HUES48 (cell line): ENCODE measurements around the gene ZFP14.

Experiments
- H3K27ac ChIP-seq: one replicate; pipeline ENCODE4 v1.7.0; 2013; ENCODE audit warnings: low read depth, low read length, inconsistent platforms
- H3K27me3 ChIP-seq: 2 replicates; pipeline ENCODE4 v1.6.1; 2013; ENCODE audit warnings: mild to moderate bottlenecking, low read length; ENCODE audit not compliant: control insufficient read depth, insufficient read depth
- H3K36me3 ChIP-seq: 2 replicates; pipeline ENCODE4 v1.6.1; 2013; ENCODE audit warnings: low read length; ENCODE audit not compliant: control insufficient read depth, insufficient read depth
- H3K4me1 ChIP-seq: 2 replicates; pipeline ENCODE4 v1.6.1; 2013; ENCODE audit warnings: mild to moderate bottlenecking, low read length; ENCODE audit not compliant: control insufficient read depth, insufficient read depth
- H3K4me3 ChIP-seq: 2 replicates; pipeline ENCODE4 v1.5.1; 2013; ENCODE audit warnings: mild to moderate bottlenecking, low read depth, low read length
- H3K9ac ChIP-seq: 2 replicates; pipeline ENCODE4 v1.6.1; 2013; ENCODE audit warnings: mild to moderate bottlenecking, low read depth, low read length, moderate library complexity
- H3K9me3 ChIP-seq: 2 replicates; pipeline ENCODE4 v1.6.1; 2013; ENCODE audit warnings: low read length; ENCODE audit not compliant: control insufficient read depth, insufficient read depth

Gene ZFP14

DNA sequence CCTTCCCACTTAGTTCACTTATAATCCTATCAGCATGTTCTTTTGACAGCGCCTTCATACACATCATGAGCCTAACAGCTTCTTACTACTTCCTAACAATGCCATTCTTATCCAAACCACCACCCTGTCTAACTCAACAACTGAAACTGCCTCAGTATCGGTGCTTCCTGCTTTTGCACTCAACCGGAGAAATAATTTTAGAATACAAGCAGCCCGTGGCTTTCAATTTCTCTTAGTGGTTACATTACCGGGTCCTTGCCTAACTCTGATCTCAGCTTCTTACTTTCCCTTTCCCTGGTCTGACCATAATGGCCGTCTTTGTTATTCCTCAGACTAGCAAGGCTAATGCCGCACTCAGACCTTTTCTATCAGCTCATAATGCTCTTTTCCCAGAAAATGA, 22.5 kb upstream of the ZFP14 start:
- peaks cover 77% of the 10 kb centered on the region for H3K36me3 ChIP-seq
- H3K4me1 ChIP-seq = no peaks in the 10 kb centered on the region
- H3K27me3 ChIP-seq = no peaks in the 10 kb centered on the region
- peaks cover 22% of the 10 kb centered on the region for H3K9me3 ChIP-seq
- no peak overlapping the region for H3K9ac ChIP-seq
- no peak overlapping the region for H3K4me3 ChIP-seq
- H3K27ac ChIP-seq = no peak overlapping the region

DNA sequence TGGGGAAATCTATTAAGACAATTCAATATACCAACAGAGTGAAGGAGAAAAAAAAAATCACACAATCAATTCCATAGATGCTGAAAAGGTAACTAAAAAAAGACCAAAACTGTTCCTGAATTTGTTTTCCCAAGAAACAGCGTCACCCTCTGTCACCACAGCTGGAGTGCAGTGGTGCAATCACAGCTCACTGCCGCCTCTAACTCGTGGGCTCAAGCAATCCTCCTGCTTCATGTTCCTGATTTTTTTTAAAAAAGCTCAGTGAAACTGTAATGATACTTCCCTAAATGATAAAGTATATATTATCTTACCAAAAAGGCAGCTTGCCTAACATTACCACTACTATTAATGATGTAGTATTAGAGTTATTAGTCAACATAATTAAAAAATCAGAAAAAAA, 19.6 kb upstream of the ZFP14 start:
- H3K27me3 ChIP-seq = no peaks in the 10 kb centered on the region
- H3K27ac ChIP-seq = no peak overlapping the region
- peaks cover 42% of the 10 kb centered on the region for H3K9me3 ChIP-seq
- no peaks in the 10 kb centered on the region for H3K4me1 ChIP-seq
- H3K9ac ChIP-seq = no peak overlapping the region
- H3K36me3 ChIP-seq = peaks cover 69% of the 10 kb centered on the region
- H3K4me3 ChIP-seq = no peak overlapping the region

DNA sequence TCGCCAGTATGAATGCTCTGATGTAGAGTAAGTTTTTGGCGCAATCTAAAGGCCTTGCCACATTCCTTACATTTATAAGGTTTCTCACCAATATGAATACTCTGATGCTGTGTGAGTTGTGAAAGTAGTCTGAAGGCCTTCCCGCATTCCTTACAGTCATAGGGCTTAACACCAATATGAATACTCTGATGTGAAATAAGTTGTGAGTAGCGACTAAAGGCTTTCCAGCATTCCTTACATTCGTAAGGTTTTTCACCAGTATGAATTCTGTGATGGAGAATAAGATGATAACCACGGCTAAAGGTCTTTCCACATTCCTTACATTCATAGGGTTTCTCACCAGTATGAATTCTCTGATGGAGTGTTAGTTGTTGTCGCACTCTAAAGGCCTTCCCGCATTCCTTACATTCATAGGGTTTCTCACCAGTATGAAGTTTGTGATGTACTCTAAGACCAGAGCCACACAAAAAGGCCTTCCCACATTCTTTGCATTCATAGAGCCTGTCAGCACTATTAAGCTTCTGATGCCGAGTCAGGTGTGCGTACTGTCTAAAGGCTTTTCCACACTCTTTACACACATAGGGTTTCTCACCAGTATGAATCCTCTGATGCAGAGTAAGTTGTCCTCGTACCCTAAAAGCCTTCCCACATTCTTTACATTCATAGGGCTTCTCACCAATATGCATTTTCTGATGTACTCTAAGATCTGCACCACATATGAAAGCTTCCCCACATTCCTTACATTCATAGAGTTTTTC, 14.1 kb upstream of the ZFP14 start:
- H3K36me3 ChIP-seq = peaks cover 52% of the 10 kb centered on the region
- H3K9ac ChIP-seq = no peak overlapping the region
- no peak overlapping the region for H3K27ac ChIP-seq
- peaks cover 72% of the 10 kb centered on the region for H3K9me3 ChIP-seq
- H3K4me1 ChIP-seq = no peaks in the 10 kb centered on the region
- H3K27me3 ChIP-seq = no peaks in the 10 kb centered on the region
- peak overlapping the region; percentile 14; the same call in 1 of the 2 replicates for H3K4me3 ChIP-seq

DNA sequence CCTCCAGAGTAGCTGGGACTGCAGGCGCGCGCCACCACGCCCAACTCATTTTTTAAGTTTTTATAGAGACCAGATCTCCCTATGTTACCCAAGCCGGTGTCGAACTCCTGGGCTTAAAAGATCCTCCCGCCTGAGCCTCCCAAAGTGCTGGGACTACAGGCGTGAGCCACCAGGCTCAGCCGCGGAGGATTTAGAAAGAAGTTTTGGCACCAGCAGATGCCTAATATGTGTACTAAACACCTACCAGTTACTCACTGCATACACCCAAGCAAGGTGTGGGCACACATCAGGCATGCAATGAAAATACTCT, 464 bp upstream of the ZFP14 start:
- Histone ChIP-seq H3K4me1 (peaks cover 5% of the 10 kb centered on the region), H3K9me3 (no peaks in the 10 kb centered on the region), H3K27me3 (no peaks in the 10 kb centered on the region), H3K9ac (no peak overlapping the region), H3K4me3 (peak overlapping the region; percentile 89), H3K36me3 (no peaks in the 10 kb centered on the region), H3K27ac (no peak overlapping the region)

DNA sequence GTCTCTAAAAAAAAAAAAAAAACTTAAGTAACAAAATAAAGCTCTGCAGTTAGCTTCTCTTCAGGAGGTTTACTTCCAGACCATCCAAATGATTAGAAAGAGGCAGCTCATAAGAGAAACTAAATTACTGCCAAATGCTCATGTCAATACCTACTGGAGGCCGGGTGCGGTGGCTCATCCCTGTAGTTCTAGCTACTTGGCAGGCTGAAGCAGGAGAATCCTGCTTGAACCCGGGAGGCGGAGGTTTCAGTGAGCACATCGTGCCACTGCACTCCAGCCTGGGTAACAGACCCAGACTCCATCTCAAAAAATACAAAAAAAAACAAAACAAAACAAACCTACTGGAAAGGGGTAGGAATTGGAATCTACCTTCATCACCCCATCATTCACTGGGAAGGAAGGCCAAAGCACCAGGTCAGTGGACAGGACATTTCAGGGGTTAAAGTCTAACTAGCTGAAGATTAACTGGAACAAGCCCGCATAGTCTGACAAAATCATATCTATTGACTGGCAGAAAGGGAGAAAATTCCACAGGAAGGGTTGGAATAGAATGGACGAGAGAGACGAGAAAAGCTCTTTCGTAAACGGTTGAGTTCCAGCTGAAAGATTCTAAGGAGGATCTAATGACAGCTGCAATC, 1.3 kb downstream of the ZFP14 start:
- no peaks in the 10 kb centered on the region for H3K9me3 ChIP-seq
- H3K4me3 ChIP-seq = peak overlapping the region; percentile 89
- no peaks in the 10 kb centered on the region for H3K27me3 ChIP-seq
- no peak overlapping the region for H3K9ac ChIP-seq
- H3K27ac ChIP-seq = no peak overlapping the region
- H3K36me3 ChIP-seq = no peaks in the 10 kb centered on the region
- H3K4me1 ChIP-seq = peaks cover 5% of the 10 kb centered on the region

DNA sequence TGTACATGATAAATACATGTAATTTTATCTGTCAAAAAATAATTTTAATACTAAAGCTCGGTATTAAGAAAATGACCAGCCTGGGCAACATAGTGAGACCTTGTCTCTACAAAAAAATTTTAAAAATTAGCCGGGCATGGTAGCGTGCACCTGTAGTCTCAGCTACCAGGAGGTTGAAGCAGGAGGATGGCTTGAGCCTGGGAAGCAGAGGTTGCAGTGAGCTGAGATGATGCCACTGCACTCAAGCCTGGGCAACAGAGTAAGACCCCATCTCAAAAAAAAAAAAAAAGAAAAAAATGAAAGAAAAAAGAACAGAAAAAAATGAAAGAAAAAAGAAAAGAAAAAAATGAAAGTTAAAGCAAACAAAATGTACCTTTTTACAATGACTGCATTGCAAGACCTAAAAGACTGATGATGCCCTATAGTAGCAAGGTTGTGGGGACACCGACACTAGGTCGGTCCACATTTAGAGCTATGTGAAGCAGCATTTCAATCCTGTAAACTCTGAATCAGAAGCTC, 5.3 kb downstream of the ZFP14 start:
- no peaks in the 10 kb centered on the region for H3K27me3 ChIP-seq
- H3K27ac ChIP-seq = no peak overlapping the region
- peaks cover 5% of the 10 kb centered on the region for H3K4me1 ChIP-seq
- H3K9ac ChIP-seq = no peak overlapping the region
- H3K36me3 ChIP-seq = no peaks in the 10 kb centered on the region
- H3K9me3 ChIP-seq = no peaks in the 10 kb centered on the region
- H3K4me3 ChIP-seq = no peak overlapping the region

DNA sequence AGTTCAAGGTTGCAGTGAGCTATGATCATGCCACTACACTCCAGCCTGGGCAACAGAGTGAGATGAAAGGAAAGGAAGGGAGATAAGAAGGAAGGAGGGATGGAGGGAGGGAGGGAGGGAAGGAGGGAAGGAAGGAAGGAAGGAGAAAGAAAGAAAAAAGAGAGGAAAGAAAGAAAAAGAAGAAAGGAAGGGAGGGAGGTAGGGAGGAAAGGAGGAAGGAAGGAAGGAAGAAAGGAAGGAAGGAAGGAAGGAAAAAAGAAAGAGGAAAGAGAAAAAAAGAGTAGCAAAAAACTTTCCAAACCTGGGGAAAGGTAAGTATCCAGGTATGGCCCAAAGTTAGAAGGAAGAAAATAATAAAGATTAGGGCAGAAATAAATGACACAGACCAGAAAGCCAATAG, 7.1 kb downstream of the ZFP14 start:
- H3K36me3 ChIP-seq = peaks cover 3% of the 10 kb centered on the region; the same call in 1 of the 2 replicates
- H3K27ac ChIP-seq = no peak overlapping the region
- H3K4me3 ChIP-seq = no peak overlapping the region
- H3K4me1 ChIP-seq = no peaks in the 10 kb centered on the region
- no peaks in the 10 kb centered on the region for H3K9me3 ChIP-seq
- H3K27me3 ChIP-seq = no peaks in the 10 kb centered on the region
- H3K9ac ChIP-seq = no peak overlapping the region

DNA sequence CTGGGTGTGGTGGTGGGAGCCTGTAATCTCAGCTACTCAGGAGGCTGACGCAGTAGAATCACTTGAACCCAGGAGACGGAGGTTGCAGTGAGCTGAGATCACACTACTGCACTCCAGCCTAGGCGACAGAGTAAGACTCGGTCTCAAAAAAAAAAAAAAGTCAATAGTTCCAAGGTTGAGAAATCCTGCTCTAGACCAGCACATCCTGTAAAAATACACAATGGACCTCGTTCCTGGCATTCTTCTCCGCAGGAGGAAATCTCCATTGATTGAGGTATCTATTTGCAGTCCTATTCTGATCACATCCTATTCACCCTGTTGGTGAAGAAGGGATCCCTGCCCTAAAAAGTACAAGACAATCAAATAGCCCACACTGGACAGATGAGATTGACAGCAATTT, 15.2 kb downstream of the ZFP14 start:
- peaks cover 36% of the 10 kb centered on the region for H3K36me3 ChIP-seq
- no peak overlapping the region for H3K9ac ChIP-seq
- H3K9me3 ChIP-seq = no peaks in the 10 kb centered on the region
- no peak overlapping the region for H3K4me3 ChIP-seq
- H3K27ac ChIP-seq = no peak overlapping the region
- H3K27me3 ChIP-seq = no peaks in the 10 kb centered on the region
- H3K4me1 ChIP-seq = no peaks in the 10 kb centered on the region

DNA sequence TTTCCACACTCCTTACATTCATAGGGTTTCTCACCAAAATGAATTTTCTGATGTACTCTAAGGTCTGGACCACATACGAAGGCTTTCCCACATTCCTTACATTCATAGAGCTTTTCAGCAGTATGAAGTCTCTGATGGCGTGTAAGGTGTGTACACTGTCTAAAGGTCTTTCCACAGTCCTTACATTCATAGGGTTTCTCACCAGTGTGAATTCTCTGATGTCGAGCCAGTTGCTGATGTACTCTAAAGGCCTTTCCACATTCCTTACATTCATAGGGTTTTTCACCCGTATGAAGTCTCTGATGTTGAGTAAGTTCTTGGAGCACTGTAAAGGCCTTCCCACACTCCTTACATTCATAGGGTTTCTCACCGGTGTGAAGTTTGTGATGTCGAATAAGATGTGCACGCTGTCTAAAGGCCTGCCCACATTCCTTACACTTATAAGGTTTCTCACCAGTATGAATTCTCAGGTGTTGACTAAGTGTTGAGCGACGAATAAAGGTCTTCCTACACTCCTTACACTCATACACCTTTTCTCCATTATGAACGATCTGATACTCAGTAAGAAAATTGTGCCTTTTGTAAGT, 38.1 kb downstream of the ZFP14 start:
- H3K9me3 ChIP-seq = peaks cover 44% of the 10 kb centered on the region
- H3K27me3 ChIP-seq = no peaks in the 10 kb centered on the region
- H3K27ac ChIP-seq = no peak overlapping the region
- no peak overlapping the region for H3K4me3 ChIP-seq
- no peaks in the 10 kb centered on the region for H3K4me1 ChIP-seq
- peaks cover 26% of the 10 kb centered on the region for H3K36me3 ChIP-seq
- H3K9ac ChIP-seq = no peak overlapping the region

DNA sequence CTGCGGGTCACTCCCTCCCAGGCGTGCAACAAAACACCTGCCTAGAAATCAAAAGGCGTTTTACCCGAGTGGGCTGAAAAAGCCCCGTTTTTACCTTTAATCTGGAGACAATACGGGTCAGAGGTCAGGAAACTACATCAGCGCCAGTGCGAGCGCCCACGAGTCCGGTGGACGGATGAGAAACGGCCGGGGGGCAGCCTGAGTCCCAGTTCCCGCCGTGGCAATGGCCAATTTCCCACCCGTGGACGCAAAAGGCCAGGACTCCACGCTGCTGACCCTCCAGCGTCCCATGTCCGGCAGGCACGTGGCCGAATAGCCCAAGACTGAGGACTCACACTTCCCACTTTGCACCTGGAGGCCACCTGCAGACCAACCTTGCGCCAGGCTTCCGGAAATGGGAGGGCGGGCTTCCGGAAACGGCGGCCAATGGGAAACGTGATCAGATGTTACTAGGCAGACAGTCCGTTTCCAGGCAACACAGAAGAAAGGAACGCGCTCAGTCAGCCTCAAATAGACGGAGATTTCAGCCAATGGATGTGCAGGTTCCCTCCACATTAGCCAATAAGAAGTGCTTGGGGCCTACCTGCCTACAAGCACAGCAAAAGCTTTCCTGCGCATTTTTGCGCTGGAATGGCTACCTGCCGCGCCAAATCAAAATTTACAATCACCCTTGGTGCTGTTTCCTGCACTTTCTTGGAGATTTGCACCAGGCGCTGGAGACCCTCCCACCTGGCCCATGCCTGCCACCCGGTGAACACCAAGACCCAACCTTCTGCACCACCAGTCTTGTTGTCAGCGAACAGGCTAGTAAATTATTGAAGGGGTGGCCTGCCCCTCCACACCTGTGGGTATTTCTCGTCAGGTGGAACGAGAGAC, 47.4 kb downstream of the ZFP14 start:
- H3K9me3 ChIP-seq = no peaks in the 10 kb centered on the region
- H3K9ac ChIP-seq = peak overlapping the region; percentile 96
- peaks cover 43% of the 10 kb centered on the region for H3K36me3 ChIP-seq
- H3K4me1 ChIP-seq = 0 out of 2 replicates have a peak, but pooled peaks cover 3% of the 10 kb centered on the region
- peak overlapping the region; percentile 93 for H3K4me3 ChIP-seq
- H3K27me3 ChIP-seq = no peaks in the 10 kb centered on the region
- H3K27ac ChIP-seq = peak overlapping the region; percentile 73
